C1 segment of cervical spinal cord (tissue), 14 donors: ENCODE results near the gene HOXD3.

Experiments used
- DNase-seq, 14 donors: peaks; one replicate each; lab custom pipeline; 2025; lab: John Stamatoyannopoulos, UW

Gene HOXD3

GRCh38 chr2:176149481-176149938 lies 7.6 kb upstream of the HOXD3 start:
- no peak for DNase-seq

GRCh38 chr2:176149939-176150583 lies 7.0 kb upstream of the HOXD3 start:
- no peak for DNase-seq

GRCh38 chr2:176150584-176151441 lies 6.3 kb upstream of the HOXD3 start:
- DNase-seq: peak in 1 of 14 donors; percentile 34

GRCh38 chr2:176151442-176152287 lies 5.4 kb upstream of the HOXD3 start, which contains the start of gene HOXD4:
Gene HOXD4, plus strand, starts transcription at chr2:176151550. Its CDS starts 84 bp downstream, at chr2:176151634.
- DNase-seq: peak in 7 of 14 donors; percentile 20 to 65 (median 41)

GRCh38 chr2:176152350-176153181 lies 4.5 kb upstream of the HOXD3 start:
- no peak for DNase-seq

GRCh38 chr2:176154576-176155252 lies 2.4 kb upstream of the HOXD3 start:
- DNase-seq: no peak

- DNase-seq: no peak
Observed at GRCh38 chr2:176155356-176156044, 1.6 kb upstream of the HOXD3 start.

GRCh38 chr2:176156301-176156806 lies 753 bp upstream of the HOXD3 start:
- DNase-seq: no peak

GRCh38 chr2:176157499-176158185 lies 535 bp downstream of the HOXD3 start:
- peak in 4 of 14 donors; percentile 30 to 48 (median 34) for DNase-seq

- peak in 2 of 14 donors; percentile 25 to 28 for DNase-seq
Observed at GRCh38 chr2:176158186-176158591, 1.1 kb downstream of the HOXD3 start.

- peak in 1 of 14 donors; percentile 55 for DNase-seq
Observed at GRCh38 chr2:176158855-176159662, 2.0 kb downstream of the HOXD3 start.

- no peak for DNase-seq
Observed at GRCh38 chr2:176159663-176160250, 2.6 kb downstream of the HOXD3 start.

- DNase-seq: peak in 3 of 14 donors; percentile 20 to 41 (median 26)
Observed at GRCh38 chr2:176160251-176160985, 3.3 kb downstream of the HOXD3 start.

- DNase-seq: no peak
Observed at GRCh38 chr2:176160986-176161824, 4.1 kb downstream of the HOXD3 start.

- peak in 3 of 14 donors; percentile 21 to 23 (median 22) for DNase-seq
Observed at GRCh38 chr2:176161825-176162626, 4.9 kb downstream of the HOXD3 start.
